ENCODE data around the gene HSDL1.

HSDL1 gene

GRCh38 chr16:84144859-84145639 lies at the start of gene HSDL1, which contains the start of gene DNAAF1:
HSDL1 (minus strand) TSS chr16:84145177; CDS start chr16:84131321, 13,856 bp downstream.
DNAAF1 (plus strand) TSS chr16:84145308; CDS start chr16:84145441, 133 bp downstream.
- in situ Hi-C loops (cut with HindIII; ENCODE audit: low sequenced_read_pairs) = loop anchor here (5.0 kb wide), 1 partner anchor 92 kb away; no protein-coding TSS in a partner anchor

GRCh38 chr16:84194018-84194417 lies 49.0 kb upstream of the HSDL1 start:
- in situ Hi-C loops (cut with HindIII; ENCODE audit: low sequenced_read_pairs) = no loop called here

GRCh38 chr16:84193480-84193879 lies 48.5 kb upstream of the HSDL1 start:
- in situ Hi-C loops (cut with HindIII; ENCODE audit: low sequenced_read_pairs) = no loop called here

GRCh38 chr16:84191466-84191865 lies 46.5 kb upstream of the HSDL1 start:
- in situ Hi-C loops (cut with HindIII; ENCODE audit: low sequenced_read_pairs) = no loop called here

GRCh38 chr16:84190731-84191388 lies 45.9 kb upstream of the HSDL1 start, which contains the start of gene ADAD2:
ADAD2 (plus strand) TSS chr16:84191157; CDS start chr16:84191231, 74 bp downstream.
- in situ Hi-C loops (cut with HindIII; ENCODE audit: low sequenced_read_pairs) = no loop called here

- in situ Hi-C loops (cut with HindIII; ENCODE audit: low sequenced_read_pairs) = no loop called here
These were observed 41.9 kb upstream of the HSDL1 start, which contains the start of gene TAF1C for GRCh38 chr16:84186685-84187437. TAF1C (minus strand) TSS chr16:84187057; CDS start chr16:84184988, 2,069 bp downstream.

- in situ Hi-C loops (cut with HindIII; ENCODE audit: low sequenced_read_pairs) = no loop called here
These were observed 39.8 kb upstream of the HSDL1 start for GRCh38 chr16:84184775-84185174.

- in situ Hi-C loops (cut with HindIII; ENCODE audit: low sequenced_read_pairs) = no loop called here
These were observed 39.1 kb upstream of the HSDL1 start for GRCh38 chr16:84183911-84184591.

GRCh38 chr16:84183572-84183875 lies 38.5 kb upstream of the HSDL1 start:
- in situ Hi-C loops (cut with HindIII; ENCODE audit: low sequenced_read_pairs) = no loop called here

GRCh38 chr16:84182680-84183571 lies 37.9 kb upstream of the HSDL1 start:
- in situ Hi-C loops (cut with HindIII; ENCODE audit: low sequenced_read_pairs) = no loop called here

- in situ Hi-C loops (cut with HindIII; ENCODE audit: low sequenced_read_pairs) = no loop called here
These were observed 37.1 kb upstream of the HSDL1 start for GRCh38 chr16:84182104-84182503.

GRCh38 chr16:84181144-84181915 lies 36.4 kb upstream of the HSDL1 start:
- in situ Hi-C loops (cut with HindIII; ENCODE audit: low sequenced_read_pairs) = no loop called here

GRCh38 chr16:84180519-84181140 lies 35.7 kb upstream of the HSDL1 start:
- in situ Hi-C loops (cut with HindIII; ENCODE audit: low sequenced_read_pairs) = no loop called here

GRCh38 chr16:84179612-84180320 lies 34.8 kb upstream of the HSDL1 start:
- in situ Hi-C loops (cut with HindIII; ENCODE audit: low sequenced_read_pairs) = no loop called here

- in situ Hi-C loops (cut with HindIII; ENCODE audit: low sequenced_read_pairs) = no loop called here
These were observed 34.1 kb upstream of the HSDL1 start for GRCh38 chr16:84178892-84179611.

GRCh38 chr16:84178146-84178765 lies 33.3 kb upstream of the HSDL1 start:
- in situ Hi-C loops (cut with HindIII; ENCODE audit: low sequenced_read_pairs) = no loop called here

GRCh38 chr16:84177741-84178073 lies 32.7 kb upstream of the HSDL1 start:
- in situ Hi-C loops (cut with HindIII; ENCODE audit: low sequenced_read_pairs) = no loop called here

Data from endothelial cell of hepatic sinusoid (primary cell).